Psoas muscle (tissue), 8 donors: ENCODE results near the gene SPACA4. TPM values are rescaled to one million over a fixed set of nuclear protein-coding genes. Genes with fewer than 3 reads are reported as not detected.
A peak's percentile ranks its signal among the peaks of the same experiment; 100 is the strongest.

Experiments
- ATAC-seq, 4 donors: fragments of 200-7000 bp; cut with Tn5 transposase; one replicate each; pipeline ENCODE4 v1.9.1; 2020; ENCODE audit warnings: moderate library complexity in 3 of 4, mild to moderate bottlenecking in 2 of 4
- DNase-seq, 2 donors: peaks; one replicate each; pipeline ENCODE4 v3.0.0-alpha.2; 2020
- H3K27ac ChIP-seq: fragments of 200-600 bp; one replicate; pipeline ENCODE4 v1.8.0; 2022
- H3K27me3 ChIP-seq, 3 donors: fragments of 200-600 bp in 1 of 3; one replicate each; pipeline versions ENCODE4 v1.6.1 to v1.8.0; 2013 to 2022; ENCODE audit warnings: low read length in 2 of 3, mild to moderate bottlenecking in 2 of 3, moderate library complexity in 1 of 3; ENCODE audit not compliant: insufficient read depth in 3 of 3
- H3K36me3 ChIP-seq, 2 donors: fragments of 200-600 bp in 1 of 2; one replicate each; pipeline versions ENCODE4 v1.6.1 to v1.8.0; 2013 to 2022; ENCODE audit warnings: low read depth in 1 of 2, mild to moderate bottlenecking in 1 of 2, moderate library complexity in 1 of 2; ENCODE audit not compliant: insufficient read depth in 1 of 2
- H3K4me1 ChIP-seq: fragments of 200-600 bp; one replicate; pipeline ENCODE4 v1.8.0; 2022
- H3K4me3 ChIP-seq: fragments of 200-600 bp; one replicate; pipeline ENCODE4 v1.8.0; 2022; ENCODE audit warnings: mild to moderate bottlenecking
- H3K9me3 ChIP-seq: fragments of 200-600 bp; one replicate; pipeline ENCODE4 v1.8.0; 2022
- WGBS, 3 donors: extraction: QIAGEN DNeasy Blood & Tissue Kit; methylation state at CpG; one replicate each; pipeline versions ENCODE4 v1.1.6 to v1.1.7; 2013; 5-methylcytosine and 5-hydroxymethylcytosine counted together
- intact Hi-C, 2 donors: fragments of 100-400 bp; cut with DNase I; formaldehyde crosslinking; loops; one replicate each; pipeline versions ENCODE4 v1.11.0 to v1.14.2; 2022
- polyA plus RNA-seq, 3 donors: library from polyadenylated mRNA; stranded (reverse); fragments of 200-250 nt; gene quantifications; one replicate each; pipeline ENCODE4 v1.2.3, GENCODE V29; 2013
- total RNA-seq, 4 donors: library from RNA; stranded (reverse); fragmentation: NEBNext Ultra II Directional in 2 of 4; extraction: Animal tissue kit (Norgen Biotek cat#: 25700) in 2 of 4; gene quantifications; one replicate each; pipeline versions ENCODE4 v1.2.1 to v1.2.4, GENCODE V29; 2021 to 2023
- TF ChIP-seq, protein P1 (sequence below): fragments of 200-600 bp; IDR thresholded peaks from one replicate; pipeline ENCODE4 v1.8.0; 2022; ENCODE audit warnings: antibody characterized with exemption
- donor health status: healthy with polysubstance abuse.
- donor health status: DM: no; HTN: no; CAD: no; lungs with moderate emphysema.
- donor health status: Bipolar disorder and iron deficiency.
- donor health status: healthy.
- donor health status: DM: yes; HTN: yes; CAD: no.
- donor health status: DM: no; HTN: no; CAD: no.
- donor health status: DM: no; HTN: no; CAD: no.
- donor health status: DM: yes; HTN: yes; CAD: no.

SPACA4 gene
- total and polyA plus RNA-seq, 7 donors, result not detected

DNA sequence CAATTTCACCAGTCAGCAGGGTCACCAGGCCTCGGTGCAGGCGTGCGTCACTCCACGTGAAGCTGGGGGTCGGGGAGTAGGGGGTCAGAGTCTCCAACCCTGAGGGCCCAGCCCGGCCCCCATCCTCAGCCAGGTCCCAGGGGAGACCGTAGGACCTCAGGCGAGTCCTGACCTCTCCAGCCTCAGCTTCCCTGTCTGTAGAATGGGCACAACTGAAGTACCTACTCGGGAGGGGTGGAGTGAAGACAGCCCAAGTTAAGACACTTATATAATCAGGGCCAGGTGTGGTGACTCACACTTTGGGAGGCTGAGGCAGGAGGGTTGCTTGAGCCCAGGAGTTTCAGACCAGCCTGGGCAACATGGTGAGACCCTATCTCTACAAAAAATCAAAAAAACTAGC lies 2.7 kb upstream of the SPACA4 start:
- WGBS, 3 donors, result 86 to 89% (median 87%) methylated on average over 9 of the region's 9 CpGs
- ATAC-seq (no peak), DNase-seq (no peak)
- intact Hi-C loops, result no loop called here
- TF ChIP-seq, protein P1, sequence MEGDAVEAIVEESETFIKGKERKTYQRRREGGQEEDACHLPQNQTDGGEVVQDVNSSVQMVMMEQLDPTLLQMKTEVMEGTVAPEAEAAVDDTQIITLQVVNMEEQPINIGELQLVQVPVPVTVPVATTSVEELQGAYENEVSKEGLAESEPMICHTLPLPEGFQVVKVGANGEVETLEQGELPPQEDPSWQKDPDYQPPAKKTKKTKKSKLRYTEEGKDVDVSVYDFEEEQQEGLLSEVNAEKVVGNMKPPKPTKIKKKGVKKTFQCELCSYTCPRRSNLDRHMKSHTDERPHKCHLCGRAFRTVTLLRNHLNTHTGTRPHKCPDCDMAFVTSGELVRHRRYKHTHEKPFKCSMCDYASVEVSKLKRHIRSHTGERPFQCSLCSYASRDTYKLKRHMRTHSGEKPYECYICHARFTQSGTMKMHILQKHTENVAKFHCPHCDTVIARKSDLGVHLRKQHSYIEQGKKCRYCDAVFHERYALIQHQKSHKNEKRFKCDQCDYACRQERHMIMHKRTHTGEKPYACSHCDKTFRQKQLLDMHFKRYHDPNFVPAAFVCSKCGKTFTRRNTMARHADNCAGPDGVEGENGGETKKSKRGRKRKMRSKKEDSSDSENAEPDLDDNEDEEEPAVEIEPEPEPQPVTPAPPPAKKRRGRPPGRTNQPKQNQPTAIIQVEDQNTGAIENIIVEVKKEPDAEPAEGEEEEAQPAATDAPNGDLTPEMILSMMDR, result no peak
- no peaks in the 10 kb centered on the region for H3K9me3 ChIP-seq
- no peaks in the 10 kb centered on the region for H3K27me3 ChIP-seq
- no peaks in the 10 kb centered on the region for H3K4me1 ChIP-seq
- H3K27ac ChIP-seq, result no peak overlapping the region
- H3K36me3 ChIP-seq, result no peaks in the 10 kb centered on the region
- no peak overlapping the region for H3K4me3 ChIP-seq

DNA sequence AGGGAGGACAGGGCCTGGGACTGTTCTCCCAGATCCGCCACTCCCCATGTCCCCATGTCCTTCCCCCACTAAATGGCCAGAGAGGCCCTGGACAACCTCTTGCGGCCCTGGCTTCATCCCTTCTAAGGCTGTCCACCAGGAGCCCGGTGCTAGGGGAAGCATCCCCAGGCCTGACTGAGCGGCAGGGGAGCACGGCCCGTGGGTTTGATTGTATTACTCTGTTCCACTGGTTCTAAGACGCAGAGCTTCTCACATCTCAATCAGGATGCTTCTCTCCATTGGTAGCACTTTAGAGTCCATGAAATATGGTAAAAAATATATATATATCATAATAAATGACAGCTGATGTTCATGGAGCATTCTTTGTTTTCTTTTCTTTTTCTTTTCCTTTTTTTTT lies 815 bp downstream of the SPACA4 start:
- ATAC-seq (no peak), DNase-seq (no peak)
- intact Hi-C loops, result no loop called here
- TF ChIP-seq, protein P1, result no peak
- Histone ChIP-seq H3K4me1 (no peaks in the 10 kb centered on the region), H3K4me3 (no peak overlapping the region), H3K27ac (no peak overlapping the region), H3K9me3 (no peaks in the 10 kb centered on the region), H3K27me3 (no peaks in the 10 kb centered on the region), H3K36me3 (no peaks in the 10 kb centered on the region)
- 78 to 88% (median 86%) methylated on average over 7 of the region's 7 CpGs for WGBS, 3 donors

DNA sequence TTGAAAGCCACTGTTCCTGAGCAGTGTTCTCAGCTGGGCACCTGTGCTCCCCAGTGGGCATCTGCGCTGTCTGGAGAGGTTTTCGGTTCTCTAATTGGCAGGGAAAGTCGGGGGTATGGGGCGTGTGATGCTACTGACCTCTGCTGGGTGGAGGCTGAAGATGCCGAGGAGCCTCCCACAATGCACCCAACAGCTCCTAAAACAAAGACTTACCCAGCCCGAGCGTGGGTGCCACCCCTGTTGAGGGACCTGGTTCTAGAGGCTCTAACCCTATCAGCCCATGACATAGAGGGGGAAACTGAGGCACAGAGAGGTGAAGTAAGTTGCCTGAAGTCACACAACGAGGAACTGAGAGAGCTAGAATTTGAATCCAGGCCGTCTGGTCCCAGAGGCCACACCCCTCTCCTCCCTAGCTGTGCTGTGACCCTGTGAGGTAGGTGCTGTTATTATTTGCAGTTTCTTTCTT lies 2.3 kb downstream of the SPACA4 start:
- Histone ChIP-seq H3K4me3 (no peak overlapping the region), H3K4me1 (peaks cover 12% of the 10 kb centered on the region), H3K9me3 (no peaks in the 10 kb centered on the region), H3K36me3 (no peaks in the 10 kb centered on the region), H3K27me3 (no peaks in the 10 kb centered on the region), H3K27ac (no peak overlapping the region)
- DNase-seq (no peak), ATAC-seq (no peak)
- TF ChIP-seq, protein P1, result peak; percentile 13
- intact Hi-C loops, result no loop called here
- WGBS, 3 donors, result 35 to 39% (median 38%) methylated on average over 9 of the region's 9 CpGs

DNA sequence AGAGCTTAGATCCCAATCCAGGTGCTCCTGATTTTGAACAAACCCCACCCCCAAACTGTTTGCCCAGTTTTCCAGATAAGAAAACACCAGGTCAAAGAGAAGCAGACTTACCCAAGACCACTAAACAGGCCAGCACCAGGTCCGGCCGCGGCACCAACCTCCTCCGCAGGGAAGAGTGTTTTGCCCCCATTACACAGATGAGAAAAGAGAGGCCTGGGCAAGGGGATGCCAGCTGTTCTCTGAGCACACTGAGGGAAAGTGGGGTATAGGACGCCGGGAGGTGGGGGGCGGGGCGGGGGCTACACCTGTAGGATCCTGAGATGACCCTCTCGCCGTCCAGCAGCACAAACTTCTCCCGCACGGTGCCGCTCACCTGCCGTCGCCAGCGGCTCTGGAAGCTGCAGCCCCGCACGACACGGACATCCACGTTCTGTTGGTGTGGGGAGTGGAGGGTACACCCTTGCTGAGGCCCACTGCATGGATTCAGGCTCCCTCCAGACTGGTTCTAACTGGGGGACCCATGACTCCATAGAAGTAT lies 3.1 kb downstream of the SPACA4 start:
- 89 to 91% (median 91%) methylated on average over 20 of the region's 20 CpGs for WGBS, 3 donors
- no peaks in the 10 kb centered on the region for H3K9me3 ChIP-seq
- TF ChIP-seq, protein P1, result no peak
- ATAC-seq (no peak), DNase-seq (no peak)
- peaks cover 14% of the 10 kb centered on the region for H3K4me1 ChIP-seq
- no peaks in the 10 kb centered on the region for H3K27me3 ChIP-seq
- H3K36me3 ChIP-seq, result peaks cover 0 to under 1% of the 10 kb centered on the region in 2 donors
- intact Hi-C loops, result no loop called here
- H3K4me3 ChIP-seq, result no peak overlapping the region
- H3K27ac ChIP-seq, result no peak overlapping the region

DNA sequence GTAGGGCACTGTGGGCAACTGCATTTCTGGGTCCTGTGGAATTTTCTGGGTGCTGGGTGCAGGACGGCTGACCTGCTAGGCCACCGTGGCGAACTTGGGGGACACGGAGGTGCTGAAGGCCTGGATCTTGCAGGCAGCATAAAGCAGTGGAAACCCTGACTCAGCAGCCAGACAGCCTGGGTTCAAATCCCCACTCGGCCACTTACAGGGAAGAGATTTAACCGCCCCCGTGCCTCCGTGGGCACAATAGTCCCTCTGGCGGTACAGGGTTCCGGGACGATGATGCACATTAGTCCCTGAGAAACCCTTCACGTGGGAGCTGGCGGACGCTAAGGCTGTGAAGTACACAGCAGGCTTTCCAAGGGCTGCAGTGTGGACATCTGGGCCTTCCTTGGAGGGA lies 5.3 kb downstream of the SPACA4 start:
- WGBS, 3 donors, result 87 to 91% (median 90%) methylated on average over 14 of the region's 14 CpGs
- no peaks in the 10 kb centered on the region for H3K27me3 ChIP-seq
- peaks cover 8 to 23% of the 10 kb centered on the region in 2 donors for H3K36me3 ChIP-seq
- intact Hi-C loops, result no loop called here
- TF ChIP-seq, protein P1, result no peak
- no peaks in the 10 kb centered on the region for H3K9me3 ChIP-seq
- H3K27ac ChIP-seq, result no peak overlapping the region
- H3K4me3 ChIP-seq, result no peak overlapping the region
- ATAC-seq, result no peak
- peaks cover 18% of the 10 kb centered on the region for H3K4me1 ChIP-seq
- no peak for DNase-seq
